Stimulated activated naive B cell treated with anti-CD40 and anti-IgM and Interleukin-4, amounts not matched to agents 10 μg/mL and 1 μg/mL and 100 μg/mL, for 72 hours (primary cell): ENCODE data around the gene KHDC4.

Source experiments
- ATAC-seq, 2 donors: fragments of 150-1000 bp; cut with Tn5 transposase; replicated peaks; 2 replicates each; pipeline ENCODE4 v1.10.0; 2021; ENCODE audit warnings: moderate library complexity in 1 of 2
- DNase-seq: peaks from one replicate; pipeline ENCODE4 v3.0.0; 2021
- H3K27ac Mint-ChIP-seq: one replicate; pipeline ENCODE4 v1.8.0; 2022; ENCODE audit warnings: mild to moderate bottlenecking, mixed read lengths
- H3K27me3 Mint-ChIP-seq, 2 donors: one replicate each; pipeline ENCODE4 v1.8.0; 2022; ENCODE audit warnings: mixed read lengths in 2 of 2
- H3K36me3 Mint-ChIP-seq, 2 donors: one replicate each; pipeline ENCODE4 v1.8.0; 2022; ENCODE audit warnings: mixed read lengths in 2 of 2, mild to moderate bottlenecking in 1 of 2
- H3K4me1 Mint-ChIP-seq, 2 donors: one replicate each; pipeline ENCODE4 v1.8.0; 2022; ENCODE audit warnings: mixed read lengths in 2 of 2, mild to moderate bottlenecking in 1 of 2
- H3K4me3 Mint-ChIP-seq, 2 donors: one replicate each; pipeline ENCODE4 v1.8.0; 2022; ENCODE audit warnings: mild to moderate bottlenecking in 2 of 2, mixed read lengths in 2 of 2, moderate library complexity in 1 of 2
- H3K9me3 Mint-ChIP-seq, 2 donors: one replicate each; pipeline ENCODE4 v1.8.0; 2022; ENCODE audit warnings: mixed read lengths in 2 of 2, mild to moderate bottlenecking in 1 of 2

The KHDC4 gene

DNA sequence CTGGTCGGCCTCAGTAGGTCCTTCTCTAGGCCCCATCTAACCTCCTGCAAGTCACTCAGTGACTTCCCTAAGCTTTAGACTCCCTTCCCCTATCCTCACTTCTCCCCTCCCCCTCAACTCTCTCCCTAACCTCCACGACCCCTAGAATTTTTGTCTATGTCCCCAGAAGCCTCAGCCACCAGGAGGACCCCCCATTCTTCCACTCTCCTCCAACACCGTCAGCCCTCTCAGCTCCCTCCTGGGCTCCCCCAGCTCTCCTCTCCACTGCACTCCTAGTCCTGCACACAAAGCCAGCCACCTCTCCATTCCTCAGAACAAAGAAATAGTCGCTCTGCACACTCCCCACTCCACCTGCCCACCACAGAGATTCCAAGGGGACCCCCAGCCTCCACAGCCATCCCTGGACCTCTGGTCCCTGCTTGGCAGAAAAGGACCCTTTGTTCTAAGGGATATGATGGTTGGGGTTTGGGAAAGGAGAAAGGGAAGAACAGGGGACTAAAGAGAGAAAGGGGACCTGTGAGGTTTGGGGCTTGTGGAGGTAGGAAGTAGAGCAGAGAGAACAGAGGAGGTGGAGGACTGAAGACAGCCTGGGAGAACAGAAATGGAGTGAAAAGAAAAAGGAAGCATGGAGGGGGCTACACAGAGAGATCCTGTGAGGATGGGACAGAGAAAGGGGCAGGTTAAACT is 41.3 kb upstream of the KHDC4 start:
- Mint-ChIP-seq H3K4me3 (peak overlapping the region; percentile 88 to 99), H3K4me1 (peaks cover 62 to 82% of the 10 kb centered on the region in 2 donors), H3K9me3 (no peaks in the 10 kb centered on the region), H3K27ac (peak overlapping the region; percentile 100), H3K27me3 (no peaks in the 10 kb centered on the region), H3K36me3 (peaks cover 42 to 65% of the 10 kb centered on the region in 2 donors)
- DNase-seq (no peak), ATAC-seq (no peak)

DNA sequence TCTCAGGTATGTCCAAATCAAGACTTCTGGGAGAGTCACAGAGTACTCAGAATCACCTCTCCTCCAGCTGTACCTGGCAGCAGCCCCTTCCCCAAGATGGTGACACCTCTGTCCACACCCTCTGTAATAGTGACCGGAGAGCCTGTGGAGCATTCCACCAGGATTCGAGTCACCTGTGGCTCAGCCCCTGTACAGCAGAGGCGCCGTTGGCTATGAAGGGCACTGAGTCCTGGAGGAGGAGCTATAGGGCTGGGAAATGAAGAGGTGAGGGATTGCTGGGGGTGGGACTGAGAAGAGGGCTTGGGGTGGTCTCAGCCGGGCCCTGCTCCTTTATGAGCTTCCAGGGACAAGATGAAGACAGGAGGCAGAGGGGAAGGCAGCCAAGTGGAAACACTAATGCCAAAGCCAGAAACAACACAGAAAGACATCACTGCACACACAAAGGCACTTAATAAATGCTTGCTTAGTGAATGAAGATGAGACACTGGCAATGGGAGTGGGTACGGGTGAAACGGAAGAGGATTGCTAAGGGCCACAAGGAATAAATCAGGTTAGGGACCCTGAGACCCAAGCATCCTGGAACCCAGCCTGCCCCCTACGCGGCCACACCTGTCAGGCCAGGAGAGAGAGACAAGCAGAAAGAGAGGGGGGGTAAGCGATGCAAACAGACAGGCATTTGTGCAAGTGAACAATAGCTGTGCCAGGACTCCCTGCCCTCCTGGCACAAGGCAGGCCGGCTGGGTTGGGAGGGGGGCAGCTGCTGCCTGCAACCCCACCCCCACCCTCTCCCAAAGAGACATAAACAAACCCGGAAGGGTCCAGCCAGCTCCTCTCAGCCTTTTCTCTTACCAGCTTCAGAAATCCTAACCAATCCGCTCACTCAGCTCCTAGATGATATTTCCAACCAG is 40.2 kb upstream of the KHDC4 start:
- H3K4me3 Mint-ChIP-seq, result peak overlapping the region; percentile 88 to 99
- no peak for ATAC-seq

DNA sequence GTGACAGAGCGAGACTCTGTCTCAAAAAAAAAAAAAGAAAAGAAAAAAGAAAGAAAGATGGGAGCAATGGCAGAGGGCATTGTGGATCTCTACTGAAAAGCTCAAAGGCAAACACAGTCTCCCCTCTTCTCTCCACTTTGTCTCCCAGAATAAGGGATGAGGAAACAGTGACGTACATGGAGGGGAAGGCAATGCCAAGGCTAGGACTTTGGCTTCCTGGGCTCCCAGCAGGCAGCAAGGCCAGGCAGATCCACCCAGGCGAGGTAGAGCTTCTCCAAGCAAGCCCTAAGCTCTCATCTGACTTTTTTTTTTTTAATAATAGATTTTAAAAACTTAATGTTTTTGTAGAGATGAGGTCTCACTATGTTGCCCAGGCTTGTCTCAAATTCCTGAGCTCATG is 39.5 kb upstream of the KHDC4 start:
- Mint-ChIP-seq H3K9me3 (no peaks in the 10 kb centered on the region), H3K27me3 (no peaks in the 10 kb centered on the region), H3K4me3 (no peak overlapping the region), H3K27ac (no peak overlapping the region), H3K36me3 (peaks cover 58 to 73% of the 10 kb centered on the region in 2 donors), H3K4me1 (peaks cover 75 to 87% of the 10 kb centered on the region in 2 donors)
- no peak for ATAC-seq
- no peak for DNase-seq

More for the DNA sequence above, 40.2 kb upstream of the KHDC4 start:
- DNase-seq, result no peak
- Mint-ChIP-seq H3K4me1 (peaks cover 69 to 82% of the 10 kb centered on the region in 2 donors), H3K27ac (peak overlapping the region; percentile 91), H3K27me3 (no peaks in the 10 kb centered on the region), H3K9me3 (no peaks in the 10 kb centered on the region), H3K36me3 (peaks cover 53 to 67% of the 10 kb centered on the region in 2 donors)

DNA sequence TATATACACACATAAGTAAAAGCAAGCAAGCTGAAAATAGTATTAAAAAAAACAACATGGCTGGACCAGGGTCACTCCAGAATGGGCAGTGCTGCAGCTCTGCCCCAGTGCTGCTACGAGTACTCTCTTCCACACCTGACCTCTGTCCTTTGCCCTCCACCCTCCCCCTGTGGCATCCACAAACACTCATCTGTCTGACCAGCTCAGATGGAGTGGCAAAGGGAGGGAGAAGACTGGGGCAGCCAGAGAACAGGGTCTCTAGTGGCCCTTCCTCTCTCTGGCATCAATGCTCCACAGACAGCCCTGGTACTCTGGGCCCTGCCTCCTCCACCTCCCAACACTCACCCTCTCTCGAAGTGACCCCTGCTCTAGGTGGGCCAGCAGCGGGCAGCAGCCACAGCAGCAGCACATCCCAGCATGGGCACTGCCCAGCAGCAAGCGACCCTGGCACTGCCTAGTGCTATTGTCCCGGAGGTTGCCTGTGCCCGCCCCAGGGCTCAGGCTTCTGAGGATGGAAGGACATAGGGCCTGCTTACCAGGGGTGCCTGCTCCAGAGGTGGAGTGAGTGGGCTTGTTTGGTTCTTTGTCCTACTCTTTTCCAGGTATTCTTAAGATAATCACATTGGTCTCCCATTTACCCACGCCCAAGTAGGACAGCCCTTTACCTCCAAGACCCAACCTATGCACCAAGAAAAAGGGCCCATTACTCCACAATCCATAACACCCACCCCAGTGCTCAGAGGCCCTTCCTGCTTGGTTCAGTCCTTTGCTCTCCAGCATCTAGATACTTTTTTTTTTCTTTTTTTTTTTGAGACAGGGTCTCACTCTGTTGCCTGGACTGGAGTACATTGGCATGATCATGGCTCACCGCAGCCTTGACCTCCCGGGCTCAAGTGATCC is 37.9 kb upstream of the KHDC4 start:
- Mint-ChIP-seq H3K27ac (peak overlapping the region; percentile 90), H3K4me3 (peak overlapping the region; percentile 68 to 71), H3K36me3 (peaks cover 64 to 78% of the 10 kb centered on the region in 2 donors), H3K27me3 (no peaks in the 10 kb centered on the region), H3K9me3 (no peaks in the 10 kb centered on the region), H3K4me1 (peaks cover 84 to 98% of the 10 kb centered on the region in 2 donors)
- DNase-seq (no peak), ATAC-seq (no peak)

- peak; percentile 64 for DNase-seq
- peak overlapping the region; percentile 90 for H3K27ac Mint-ChIP-seq
- peaks cover 62 to 76% of the 10 kb centered on the region in 2 donors for H3K36me3 Mint-ChIP-seq
- peak overlapping the region; percentile 71 to 74 for H3K4me3 Mint-ChIP-seq
- peaks cover 85 to 97% of the 10 kb centered on the region in 2 donors for H3K4me1 Mint-ChIP-seq
- H3K27me3 Mint-ChIP-seq, result no peaks in the 10 kb centered on the region
- H3K9me3 Mint-ChIP-seq, result no peaks in the 10 kb centered on the region
- ATAC-seq, result peak; percentile 98 to 99
Observed at GRCh38 chr1:155970531-155971167, 36.4 kb upstream of the KHDC4 start.

DNA sequence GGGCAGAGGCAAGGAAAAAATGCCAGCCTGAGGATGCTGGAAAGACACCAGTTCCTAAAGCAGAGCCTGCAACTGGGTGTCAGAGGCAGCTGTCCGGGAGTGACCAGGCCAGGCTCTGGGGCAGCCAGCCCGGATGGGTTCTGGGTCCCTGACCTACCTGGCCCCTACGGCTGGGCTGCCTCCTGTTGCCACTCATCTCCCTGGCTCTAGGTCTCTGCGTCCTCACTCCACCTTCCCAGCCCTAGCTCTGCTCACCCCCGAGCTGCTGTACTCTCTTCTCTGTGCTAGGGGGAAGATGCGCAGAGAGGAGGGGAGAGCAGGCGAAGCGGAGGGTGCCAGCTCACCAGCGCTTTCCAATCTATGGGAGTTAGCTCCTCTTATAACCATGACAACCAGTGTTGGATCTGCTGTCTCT is 35.2 kb upstream of the KHDC4 start:
- Mint-ChIP-seq H3K27me3 (no peaks in the 10 kb centered on the region), H3K9me3 (no peaks in the 10 kb centered on the region), H3K36me3 (peaks cover 65 to 78% of the 10 kb centered on the region in 2 donors), H3K27ac (peak overlapping the region; percentile 90), H3K4me3 (peak overlapping the region; percentile 71 to 74), H3K4me1 (peaks cover 75 to 96% of the 10 kb centered on the region in 2 donors)
- ATAC-seq (no peak), DNase-seq (no peak)

- peaks cover 66 to 78% of the 10 kb centered on the region in 2 donors for H3K36me3 Mint-ChIP-seq
- H3K27ac Mint-ChIP-seq, result peak overlapping the region; percentile 95
- ATAC-seq (no peak), DNase-seq (no peak)
- no peaks in the 10 kb centered on the region for H3K27me3 Mint-ChIP-seq
- H3K4me1 Mint-ChIP-seq, result peaks cover 74 to 94% of the 10 kb centered on the region in 2 donors
- peak overlapping the region in 1 of 2 donors; percentile 57 for H3K4me3 Mint-ChIP-seq
- H3K9me3 Mint-ChIP-seq, result no peaks in the 10 kb centered on the region
Observed at GRCh38 chr1:155968670-155969069, 34.5 kb upstream of the KHDC4 start.

GRCh38 chr1:155968051-155968400 is 33.8 kb upstream of the KHDC4 start:
- no peak for DNase-seq
- Mint-ChIP-seq H3K27me3 (no peaks in the 10 kb centered on the region), H3K4me3 (peak overlapping the region; percentile 33 to 63), H3K36me3 (peaks cover 62 to 74% of the 10 kb centered on the region in 2 donors), H3K27ac (peak overlapping the region; percentile 95), H3K9me3 (no peaks in the 10 kb centered on the region), H3K4me1 (peaks cover 70 to 87% of the 10 kb centered on the region in 2 donors)
- ATAC-seq, result no peak

- Mint-ChIP-seq H3K27me3 (no peaks in the 10 kb centered on the region), H3K4me1 (peaks cover 70 to 87% of the 10 kb centered on the region in 2 donors), H3K9me3 (no peaks in the 10 kb centered on the region), H3K4me3 (peak overlapping the region; percentile 33 to 63), H3K36me3 (peaks cover 61 to 74% of the 10 kb centered on the region in 2 donors), H3K27ac (peak overlapping the region; percentile 95)
- DNase-seq (no peak), ATAC-seq (no peak)
Observed at GRCh38 chr1:155967341-155968050, 33.3 kb upstream of the KHDC4 start.

DNA sequence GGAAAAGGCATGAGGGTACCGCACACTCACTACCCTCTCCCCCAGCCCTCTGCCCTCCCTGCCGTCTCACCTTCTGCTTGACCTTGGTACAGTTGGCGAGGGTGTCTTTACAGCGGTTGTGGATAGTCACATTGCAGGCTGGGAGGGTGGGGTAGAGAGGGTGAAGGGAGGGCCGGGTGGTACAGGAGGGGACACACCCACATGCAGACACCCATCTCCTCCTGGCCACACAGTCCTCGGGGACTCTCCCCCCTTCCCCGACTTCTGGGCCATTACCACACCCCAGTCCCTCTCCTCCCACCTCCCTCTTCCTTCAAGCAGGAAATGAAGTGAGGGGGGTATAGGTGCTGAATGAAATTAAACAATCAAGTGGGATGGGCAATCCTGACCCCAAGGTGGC is 32.5 kb upstream of the KHDC4 start:
- no peak for ATAC-seq
- Mint-ChIP-seq H3K9me3 (no peaks in the 10 kb centered on the region), H3K27me3 (no peaks in the 10 kb centered on the region), H3K36me3 (peaks cover 64 to 74% of the 10 kb centered on the region in 2 donors), H3K4me1 (peaks cover 70 to 87% of the 10 kb centered on the region in 2 donors), H3K4me3 (peak overlapping the region; percentile 43 to 48), H3K27ac (peak overlapping the region; percentile 92)
- DNase-seq, result no peak

DNA sequence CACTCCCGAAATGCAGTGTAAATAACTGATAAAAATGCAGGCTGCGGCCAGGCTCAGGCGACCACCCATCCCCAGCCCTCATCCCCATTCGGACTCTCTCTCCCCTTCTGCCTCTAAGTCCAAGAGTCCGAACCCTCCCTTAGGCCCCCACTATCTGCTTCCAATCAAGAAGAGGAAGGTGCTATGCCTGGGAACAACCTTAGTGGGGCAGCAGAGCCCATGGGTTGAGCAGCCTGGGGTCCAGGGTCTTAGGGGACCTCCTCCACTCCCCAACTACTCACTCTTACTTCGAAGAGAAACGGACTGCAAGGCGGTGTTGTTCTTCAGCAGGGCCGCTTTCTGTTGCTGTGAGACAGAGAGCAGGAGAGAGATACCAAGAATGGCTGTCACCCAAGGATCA is 31.9 kb upstream of the KHDC4 start:
- peak overlapping the region in 1 of 2 donors; percentile 25 for H3K4me3 Mint-ChIP-seq
- peak overlapping the region; percentile 92 for H3K27ac Mint-ChIP-seq
- H3K36me3 Mint-ChIP-seq, result peaks cover 68 to 78% of the 10 kb centered on the region in 2 donors
- DNase-seq (no peak), ATAC-seq (no peak)
- no peaks in the 10 kb centered on the region for H3K27me3 Mint-ChIP-seq
- no peaks in the 10 kb centered on the region for H3K9me3 Mint-ChIP-seq
- H3K4me1 Mint-ChIP-seq, result peaks cover 71 to 87% of the 10 kb centered on the region in 2 donors

DNA sequence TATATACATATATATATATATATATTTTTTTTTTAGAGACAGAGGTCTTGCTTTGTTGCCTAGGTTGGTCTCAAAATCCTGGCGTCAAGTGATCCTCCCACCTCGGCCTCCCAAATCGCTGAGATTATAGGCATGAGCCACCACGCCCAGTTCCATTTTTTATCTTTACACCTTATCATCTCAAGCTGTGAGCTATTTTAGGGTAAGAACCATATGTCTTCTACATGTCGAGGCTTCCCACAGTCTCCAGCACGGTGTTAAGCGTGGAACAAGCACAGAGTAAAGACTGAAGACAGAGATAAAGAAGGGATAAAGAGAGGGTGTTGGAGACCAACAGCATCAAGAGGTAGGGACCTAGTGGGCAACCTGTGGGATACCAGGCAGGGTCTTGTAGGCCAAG is 30.0 kb upstream of the KHDC4 start:
- Mint-ChIP-seq H3K4me3 (no peak overlapping the region), H3K9me3 (no peaks in the 10 kb centered on the region), H3K27ac (peak overlapping the region; percentile 53), H3K36me3 (peaks cover 71 to 77% of the 10 kb centered on the region in 2 donors), H3K4me1 (peaks cover 68 to 87% of the 10 kb centered on the region in 2 donors), H3K27me3 (no peaks in the 10 kb centered on the region)
- DNase-seq, result no peak
- no peak for ATAC-seq
